Upper lobe of left lung (tissue), 4 donors: ENCODE measurements around the gene CPN1.

Experiments
- POLR2A ChIP-seq, 4 donors: fragments of 450-650 bp; IDR thresholded peaks; one replicate each; pipeline ENCODE4 v1.5.1; 2016 to 2017; ENCODE audit warnings: antibody characterized with exemption in 4 of 4, mild to moderate bottlenecking in 2 of 4
- POLR2AphosphoS5 ChIP-seq, 2 donors: sonication (generic); formaldehyde crosslinking; IDR thresholded peaks; one replicate each; pipeline ENCODE4 v1.5.1; 2017; ENCODE audit warnings: antibody characterized with exemption in 2 of 2
- TF ChIP-seq, protein P1 (sequence below), 6 experiments: fragments of 450-650 bp in 4 of 6; fragments of 200-600 bp in 2 of 6; sonication (generic) in 2 of 6; IDR thresholded peaks; one replicate each; pipeline ENCODE4 v1.5.1; 2016 to 2019; ENCODE audit warnings: antibody characterized with exemption in 6 of 6

GRCh38 chr10:100114976-100115770 lies 33.5 kb upstream of the CPN1 start:
- TF ChIP-seq POLR2A (IDR thresholded peaks at IDR 0.05) (no peak), POLR2AphosphoS5 (IDR thresholded peaks at IDR 0.05) (no peak)
- TF ChIP-seq, protein P1, sequence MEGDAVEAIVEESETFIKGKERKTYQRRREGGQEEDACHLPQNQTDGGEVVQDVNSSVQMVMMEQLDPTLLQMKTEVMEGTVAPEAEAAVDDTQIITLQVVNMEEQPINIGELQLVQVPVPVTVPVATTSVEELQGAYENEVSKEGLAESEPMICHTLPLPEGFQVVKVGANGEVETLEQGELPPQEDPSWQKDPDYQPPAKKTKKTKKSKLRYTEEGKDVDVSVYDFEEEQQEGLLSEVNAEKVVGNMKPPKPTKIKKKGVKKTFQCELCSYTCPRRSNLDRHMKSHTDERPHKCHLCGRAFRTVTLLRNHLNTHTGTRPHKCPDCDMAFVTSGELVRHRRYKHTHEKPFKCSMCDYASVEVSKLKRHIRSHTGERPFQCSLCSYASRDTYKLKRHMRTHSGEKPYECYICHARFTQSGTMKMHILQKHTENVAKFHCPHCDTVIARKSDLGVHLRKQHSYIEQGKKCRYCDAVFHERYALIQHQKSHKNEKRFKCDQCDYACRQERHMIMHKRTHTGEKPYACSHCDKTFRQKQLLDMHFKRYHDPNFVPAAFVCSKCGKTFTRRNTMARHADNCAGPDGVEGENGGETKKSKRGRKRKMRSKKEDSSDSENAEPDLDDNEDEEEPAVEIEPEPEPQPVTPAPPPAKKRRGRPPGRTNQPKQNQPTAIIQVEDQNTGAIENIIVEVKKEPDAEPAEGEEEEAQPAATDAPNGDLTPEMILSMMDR (IDR thresholded peaks at IDR 0.05), result no peak
